Measurements from ENCODE around the gene ARHGEF28.

ARHGEF28 gene

GRCh38 chr5:73862796-73863195, 236.8 kb downstream of the ARHGEF28 start:
- DNase-seq: no peak

- DNase-seq: no peak
Measured at GRCh38 chr5:73863876-73864275, 237.9 kb downstream of the ARHGEF28 start.

- DNase-seq: no peak
Measured at GRCh38 chr5:73865315-73865714, 239.3 kb downstream of the ARHGEF28 start.

- no peak for DNase-seq
Measured at GRCh38 chr5:73867345-73868335, 241.6 kb downstream of the ARHGEF28 start.

- DNase-seq: no peak
Measured at GRCh38 chr5:73883646-73884045, 257.6 kb downstream of the ARHGEF28 start.

- DNase-seq: no peak
Measured at GRCh38 chr5:73887688-73888087, 261.7 kb downstream of the ARHGEF28 start.

- DNase-seq: no peak
Measured at GRCh38 chr5:73890569-73890968, 264.6 kb downstream of the ARHGEF28 start.

GRCh38 chr5:73892218-73892617, 266.2 kb downstream of the ARHGEF28 start:
- no peak for DNase-seq

GRCh38 chr5:73892806-73893205, 266.8 kb downstream of the ARHGEF28 start:
- no peak for DNase-seq

- no peak for DNase-seq
Measured at GRCh38 chr5:73893813-73894212, 267.8 kb downstream of the ARHGEF28 start.

- DNase-seq: no peak
Measured at GRCh38 chr5:73894860-73895259, 268.9 kb downstream of the ARHGEF28 start.

- DNase-seq: no peak
Measured at GRCh38 chr5:73895471-73895870, 269.5 kb downstream of the ARHGEF28 start.

GRCh38 chr5:73896097-73896496, 270.1 kb downstream of the ARHGEF28 start:
- DNase-seq: no peak

GRCh38 chr5:73896668-73897067, 270.7 kb downstream of the ARHGEF28 start:
- no peak for DNase-seq

GRCh38 chr5:73897893-73898292, 271.9 kb downstream of the ARHGEF28 start:
- no peak for DNase-seq

GRCh38 chr5:73899055-73899454, 273.1 kb downstream of the ARHGEF28 start:
- no peak for DNase-seq

GRCh38 chr5:73899916-73900315, 273.9 kb downstream of the ARHGEF28 start:
- no peak for DNase-seq

- no peak for DNase-seq
Measured at GRCh38 chr5:73900566-73900965, 274.6 kb downstream of the ARHGEF28 start.

GRCh38 chr5:73901043-73901442, 275.0 kb downstream of the ARHGEF28 start:
- DNase-seq: no peak

GRCh38 chr5:73901455-73901854, 275.5 kb downstream of the ARHGEF28 start:
- no peak for DNase-seq

- DNase-seq: no peak
Measured at GRCh38 chr5:73902327-73903051, 276.5 kb downstream of the ARHGEF28 start.

- no peak for DNase-seq
Measured at GRCh38 chr5:73903169-73903568, 277.2 kb downstream of the ARHGEF28 start.

GRCh38 chr5:73906277-73906676, 280.3 kb downstream of the ARHGEF28 start:
- no peak for DNase-seq

GRCh38 chr5:73907164-73907563, 281.2 kb downstream of the ARHGEF28 start:
- no peak for DNase-seq
